ENCODE data around the gene CREB3L2. TPM values are rescaled to one million over a fixed set of nuclear protein-coding genes. Genes with fewer than 3 reads are reported as not detected.
A peak's percentile ranks its signal among the peaks of the same experiment; 100 is the strongest.
"Not testable (repeated sequence)": the region's sequence is repeated elsewhere in the genome, so short reads cannot be mapped to it uniquely, and the experiment has no call there.

The CREB3L2 gene
- total and polyA plus RNA-seq, 10 of the 15 experiments (the other 5 are each of a cell fraction or from before 2014, with no cell fraction given): 6.4 to 67.1 (median 26.2) TPM

DNA sequence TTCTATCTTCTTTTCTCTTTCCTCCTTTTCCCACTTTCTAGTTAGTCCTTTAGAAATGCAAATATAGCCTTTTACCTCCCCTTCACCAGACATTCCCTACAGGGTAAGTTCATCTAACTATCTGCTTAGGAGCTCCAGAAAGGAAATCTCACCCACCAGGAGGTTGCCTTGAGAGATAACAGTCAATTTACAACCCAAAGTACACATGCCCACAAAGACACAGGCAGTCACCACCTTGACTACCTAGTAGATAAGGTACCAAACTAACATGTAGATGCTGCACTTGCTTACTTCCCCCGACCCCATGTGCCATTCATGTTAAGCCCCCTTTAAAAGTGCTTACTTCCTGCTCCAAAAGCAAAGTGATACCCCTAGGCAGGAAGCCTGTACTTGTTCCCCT is 12.8 kb upstream of the CREB3L2 start (continued):
- TF ChIP-seq EGR1 (IDR thresholded peaks at IDR 0.05; ENCODE audit: borderline replicate concordance in 1 of 2, low read depth in 2 of 2, low read length in 2 of 2): no peak
- TF ChIP-seq RCOR1 (conservative IDR thresholded peaks at IDR 0.05; ENCODE audit: low read depth, low read length): no peak

DNA sequence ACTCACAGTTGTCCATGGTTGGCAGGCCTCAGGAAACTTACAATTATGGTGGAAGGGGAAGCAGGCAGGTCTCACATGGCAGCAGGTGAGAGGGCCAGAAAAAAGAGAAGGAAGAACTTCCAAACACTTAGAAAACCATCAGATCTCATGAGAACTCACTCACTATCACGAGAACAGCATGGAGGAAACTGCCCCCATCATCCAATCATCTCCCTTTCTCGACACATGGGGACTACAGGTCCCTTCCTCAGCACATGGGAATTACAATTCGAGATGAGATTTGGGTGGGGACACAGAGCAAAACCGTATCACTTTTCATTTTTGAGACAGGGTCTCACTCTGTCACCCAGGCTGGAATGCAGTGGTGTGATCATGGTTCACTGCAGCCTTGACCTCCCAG is 12.3 kb upstream of the CREB3L2 start:
- BruUV-seq (replicated peaks); H3K4me1 ChIP-seq (ENCODE audit: control insufficient read depth, insufficient read depth, low read length); POLR2A ChIA-PET; H3K4me3 ChIP-seq; H2AFZ ChIP-seq (ENCODE audit: control insufficient read depth, low read depth, low read length); in situ Hi-C loops (cut with MboI); H3K9ac ChIP-seq (ENCODE audit: control insufficient read depth, insufficient read depth, low read length); ATAC-seq; H3K27ac ChIP-seq (ENCODE audit: control insufficient read depth, insufficient read depth); H3K27me3 ChIP-seq (replicated peaks in 1 of 2; ENCODE audit: control insufficient read depth in 2 of 2, insufficient read depth in 2 of 2, low read length in 1 of 2); H4K20me1 ChIP-seq (ENCODE audit: control insufficient read depth, insufficient read depth); H3K9me3 ChIP-seq (replicated peaks; ENCODE audit: control insufficient read depth, insufficient read depth, low read length); H3K36me3 ChIP-seq (ENCODE audit: control insufficient read depth in 2 of 2, insufficient read depth in 2 of 2, low read length in 1 of 2); H3K4me2 ChIP-seq (ENCODE audit: control insufficient read depth, insufficient read depth); intact Hi-C loops (cut with micrococcal nuclease; ENCODE audit: unreplicated experiment); DNase-seq (ENCODE audit: low read depth, low spot score); FAIRE-seq; H3K79me2 ChIP-seq (ENCODE audit: control insufficient read depth, insufficient read depth, low read length): not testable (repeated sequence)
- 65% methylated on average over 4 of the region's 4 CpGs for WGBS (ENCODE audit: insufficient coverage, insufficient replicate concordance, low lambda C conversion rate, missing lambda C conversion rate)
- SMC1A ChIA-PET (ENCODE audit: uncharacterized antibody, unreplicated experiment): interaction anchor here (1.0 to 4.8 kb wide), 7 partner anchors 7 to 724 kb away, joined by 3 to 37 read pairs (median 16); partner anchors contain the start of gene CREB3L2
- RAD21 ChIA-PET (ENCODE audit: unreplicated experiment): interaction anchor here (1.7 to 2.1 kb wide), 2 partner anchors 10 to 12 kb away, joined by 5 to 7 read pairs; no protein-coding TSS in a partner anchor
- CTCF ChIA-PET: interaction anchor here (1.1 to 7.5 kb wide), 4 partner anchors 10 to 110 kb away, joined by 6 to 44 read pairs (median 20); partner anchors contain the start of gene CREB3L2

- ChIA-PET SMC1A (ENCODE audit: uncharacterized antibody, unreplicated experiment) (interaction anchor here (0.6 to 20.9 kb wide), 22 partner anchors 7 to 406 kb away, joined by 3 to 516 read pairs (median 6); no protein-coding TSS in a partner anchor), CTCF (interaction anchor here (0.6 to 22.6 kb wide), 25 partner anchors 10 to 729 kb away, joined by 3 to 704 read pairs (median 4); no protein-coding TSS in a partner anchor), POLR2A (interaction anchor here (0.9 kb wide), 1 partner anchor 401 kb away, joined by 3 read pairs; no protein-coding TSS in a partner anchor), RAD21 (ENCODE audit: unreplicated experiment) (interaction anchor here (0.6 to 18.3 kb wide), 22 partner anchors 8 to 729 kb away, joined by 3 to 340 read pairs (median 4); no protein-coding TSS in a partner anchor)
- H3K9ac ChIP-seq (ENCODE audit: control insufficient read depth, insufficient read depth, low read length): no peak overlapping the region
- H4K20me1 ChIP-seq (ENCODE audit: control insufficient read depth, insufficient read depth): no peaks in the 10 kb centered on the region
- in situ Hi-C loops (cut with MboI) (loop anchor here (5.0 kb wide), 2 partner anchors 102 to 352 kb away; no protein-coding TSS in a partner anchor), intact Hi-C loops (cut with micrococcal nuclease; ENCODE audit: unreplicated experiment) (loop anchor here (1.0 to 5.0 kb wide), 5 partner anchors 110 to 729 kb away; no protein-coding TSS in a partner anchor)
- H3K4me3 ChIP-seq: no peak overlapping the region
- H3K9me3 ChIP-seq (replicated peaks; ENCODE audit: control insufficient read depth, insufficient read depth, low read length): no peaks in the 10 kb centered on the region
- H3K27me3 ChIP-seq (replicated peaks in 1 of 2; ENCODE audit: control insufficient read depth in 2 of 2, insufficient read depth in 2 of 2, low read length in 1 of 2): no peaks in the 10 kb centered on the region
- H3K27ac ChIP-seq (ENCODE audit: control insufficient read depth, insufficient read depth): no peak overlapping the region
- DNase-seq (ENCODE audit: low read depth, low spot score): no peak
- no TSS peak for BruUV-seq (replicated peaks)
- peak; percentile 66 for FAIRE-seq
- 47% methylated on average over 1 of the region's 1 CpG for WGBS (ENCODE audit: insufficient coverage, insufficient replicate concordance, low lambda C conversion rate, missing lambda C conversion rate)
- H2AFZ ChIP-seq (ENCODE audit: control insufficient read depth, low read depth, low read length): peak overlapping the region; percentile 35; the same call in 1 of the 2 replicates
- H3K79me2 ChIP-seq (ENCODE audit: control insufficient read depth, insufficient read depth, low read length): no peaks in the 10 kb centered on the region
- no peaks in the 10 kb centered on the region for H3K4me1 ChIP-seq (ENCODE audit: control insufficient read depth, insufficient read depth, low read length)
- no peak; the same call in 2 of the 3 replicates for ATAC-seq
- no peak for TF ChIP-seq NBN (IDR thresholded peaks at IDR 0.05)
- TF ChIP-seq, protein P1, sequence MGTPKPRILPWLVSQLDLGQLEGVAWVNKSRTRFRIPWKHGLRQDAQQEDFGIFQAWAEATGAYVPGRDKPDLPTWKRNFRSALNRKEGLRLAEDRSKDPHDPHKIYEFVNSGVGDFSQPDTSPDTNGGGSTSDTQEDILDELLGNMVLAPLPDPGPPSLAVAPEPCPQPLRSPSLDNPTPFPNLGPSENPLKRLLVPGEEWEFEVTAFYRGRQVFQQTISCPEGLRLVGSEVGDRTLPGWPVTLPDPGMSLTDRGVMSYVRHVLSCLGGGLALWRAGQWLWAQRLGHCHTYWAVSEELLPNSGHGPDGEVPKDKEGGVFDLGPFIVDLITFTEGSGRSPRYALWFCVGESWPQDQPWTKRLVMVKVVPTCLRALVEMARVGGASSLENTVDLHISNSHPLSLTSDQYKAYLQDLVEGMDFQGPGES (IDR thresholded peaks at IDR 0.05): no peak
- TF ChIP-seq SREBF2 (IDR thresholded peaks at IDR 0.05; ENCODE audit: low read length): no peak
- no peak for TF ChIP-seq STAT1 (conservative IDR thresholded peaks at IDR 0.05)
- no peak for TF ChIP-seq CUX1 (IDR thresholded peaks at IDR 0.05; ENCODE audit: insufficient replicate concordance, low read depth, low read length)
- no peak for TF ChIP-seq CHD2 (IDR thresholded peaks at IDR 0.05; ENCODE audit: borderline replicate concordance, low read depth, low read length)
- no peak overlapping the region for H3K4me2 ChIP-seq (ENCODE audit: control insufficient read depth, insufficient read depth)
- H3K36me3 ChIP-seq (ENCODE audit: control insufficient read depth in 2 of 2, insufficient read depth in 2 of 2, low read length in 1 of 2): no peaks in the 10 kb centered on the region
Observed at GRCh38 chr7:138009350-138009653, 7.4 kb upstream of the CREB3L2 start.

Data from GM12878 (cell line).